ENCODE results near the gene LOXHD1. TPM values are rescaled to one million over a fixed set of nuclear protein-coding genes. Genes with fewer than 3 reads are reported as not detected.

LOXHD1 gene, protein sequence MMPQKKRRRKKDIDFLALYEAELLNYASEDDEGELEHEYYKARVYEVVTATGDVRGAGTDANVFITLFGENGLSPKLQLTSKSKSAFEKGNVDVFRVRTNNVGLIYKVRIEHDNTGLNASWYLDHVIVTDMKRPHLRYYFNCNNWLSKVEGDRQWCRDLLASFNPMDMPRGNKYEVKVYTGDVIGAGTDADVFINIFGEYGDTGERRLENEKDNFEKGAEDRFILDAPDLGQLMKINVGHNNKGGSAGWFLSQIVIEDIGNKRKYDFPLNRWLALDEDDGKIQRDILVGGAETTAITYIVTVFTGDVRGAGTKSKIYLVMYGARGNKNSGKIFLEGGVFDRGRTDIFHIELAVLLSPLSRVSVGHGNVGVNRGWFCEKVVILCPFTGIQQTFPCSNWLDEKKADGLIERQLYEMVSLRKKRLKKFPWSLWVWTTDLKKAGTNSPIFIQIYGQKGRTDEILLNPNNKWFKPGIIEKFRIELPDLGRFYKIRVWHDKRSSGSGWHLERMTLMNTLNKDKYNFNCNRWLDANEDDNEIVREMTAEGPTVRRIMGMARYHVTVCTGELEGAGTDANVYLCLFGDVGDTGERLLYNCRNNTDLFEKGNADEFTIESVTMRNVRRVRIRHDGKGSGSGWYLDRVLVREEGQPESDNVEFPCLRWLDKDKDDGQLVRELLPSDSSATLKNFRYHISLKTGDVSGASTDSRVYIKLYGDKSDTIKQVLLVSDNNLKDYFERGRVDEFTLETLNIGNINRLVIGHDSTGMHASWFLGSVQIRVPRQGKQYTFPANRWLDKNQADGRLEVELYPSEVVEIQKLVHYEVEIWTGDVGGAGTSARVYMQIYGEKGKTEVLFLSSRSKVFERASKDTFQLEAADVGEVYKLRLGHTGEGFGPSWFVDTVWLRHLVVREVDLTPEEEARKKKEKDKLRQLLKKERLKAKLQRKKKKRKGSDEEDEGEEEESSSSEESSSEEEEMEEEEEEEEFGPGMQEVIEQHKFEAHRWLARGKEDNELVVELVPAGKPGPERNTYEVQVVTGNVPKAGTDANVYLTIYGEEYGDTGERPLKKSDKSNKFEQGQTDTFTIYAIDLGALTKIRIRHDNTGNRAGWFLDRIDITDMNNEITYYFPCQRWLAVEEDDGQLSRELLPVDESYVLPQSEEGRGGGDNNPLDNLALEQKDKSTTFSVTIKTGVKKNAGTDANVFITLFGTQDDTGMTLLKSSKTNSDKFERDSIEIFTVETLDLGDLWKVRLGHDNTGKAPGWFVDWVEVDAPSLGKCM (N-terminal part only)
- total RNA-seq (ENCODE audit: unreplicated experiment), result 0.23 TPM
- long read RNA-seq, result 0 reads

DNA sequence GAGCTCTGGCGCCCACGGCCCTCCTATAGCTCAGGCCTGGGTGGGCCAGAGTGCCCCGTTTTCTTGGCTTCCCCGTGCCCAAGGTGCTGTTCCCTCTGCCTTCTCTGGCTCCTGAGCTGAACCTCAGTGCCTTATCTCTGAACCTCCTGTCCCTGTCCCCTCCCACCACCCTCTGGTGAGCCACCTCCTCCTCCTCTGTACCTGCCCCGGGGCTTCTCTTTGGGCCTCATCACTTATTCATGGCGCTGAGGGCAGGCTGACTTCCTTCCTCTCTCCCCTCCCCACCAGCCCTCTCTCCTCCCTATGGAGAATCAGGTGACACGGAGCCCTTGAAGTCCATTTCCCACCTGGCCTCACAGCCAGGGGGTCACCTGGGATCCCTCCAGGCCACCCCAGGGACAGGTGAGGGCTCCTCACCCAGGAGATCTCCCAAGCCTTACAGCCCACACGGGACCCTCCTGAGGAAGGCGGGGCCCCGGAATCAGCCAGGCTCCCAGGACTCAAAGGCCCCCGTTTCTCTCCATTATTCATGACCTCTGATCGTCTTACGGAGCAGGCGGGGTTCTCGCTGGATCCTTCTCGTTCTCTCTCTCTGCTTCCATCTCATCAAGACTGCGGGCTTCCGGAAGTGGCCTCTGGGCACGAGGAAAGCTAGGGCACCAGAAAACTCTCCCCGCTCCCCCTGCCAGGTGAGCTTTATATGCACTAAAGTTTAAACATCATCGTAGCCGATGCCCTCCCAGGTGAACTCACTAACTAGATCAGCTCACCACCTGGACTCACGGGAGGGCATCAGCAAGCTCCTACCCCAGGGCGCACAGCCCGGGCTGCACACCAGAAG, at the start of gene LOXHD1:
TSS of gene LOXHD1 (minus strand) at position 106 of the 841 bp plus-strand sequence. CDS start 187 bp downstream, outside the sequence.
- DNase-seq (ENCODE audit: low spot score), result no peak
- H3K27ac Mint-ChIP-seq (ENCODE audit: unreplicated experiment), result no peak within 1 kb of the TSS
- peaks cover 8% of the 10 kb centered on the region for H3K4me1 Mint-ChIP-seq (ENCODE audit: unreplicated experiment)

DNA sequence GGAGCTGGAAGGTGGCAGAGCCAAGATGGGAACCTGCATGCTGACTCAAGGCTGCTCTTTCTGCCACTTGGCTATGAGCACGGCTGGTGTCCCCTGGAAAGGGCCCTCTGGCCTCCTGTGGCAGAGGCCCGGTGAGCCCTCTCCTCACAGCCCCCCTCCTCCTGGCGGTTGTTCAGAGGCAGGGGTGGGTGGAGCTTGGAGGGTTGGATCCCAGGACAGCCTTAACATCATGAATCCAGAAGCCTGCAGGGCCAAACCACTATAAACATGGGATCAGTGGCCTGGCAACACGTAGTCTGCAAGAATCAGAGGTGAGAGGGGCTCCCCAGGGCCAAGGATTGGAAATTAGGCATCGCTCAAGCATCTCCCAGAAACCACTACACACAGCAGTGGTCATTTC, 48.5 kb upstream of the LOXHD1 start:
- no peak for DNase-seq (ENCODE audit: low spot score)
- Mint-ChIP-seq H3K4me1 (ENCODE audit: unreplicated experiment) (peaks cover 5% of the 10 kb centered on the region), H3K4me3 (ENCODE audit: unreplicated experiment) (no peak overlapping the region), H3K27ac (ENCODE audit: unreplicated experiment) (no peak overlapping the region), H3K27me3 (ENCODE audit: unreplicated experiment) (peaks cover 2% of the 10 kb centered on the region), H3K9me3 (ENCODE audit: unreplicated experiment) (no peaks in the 10 kb centered on the region), H3K36me3 (ENCODE audit: low read depth, unreplicated experiment) (peaks cover 3% of the 10 kb centered on the region)
- TF ChIP-seq, protein P1, sequence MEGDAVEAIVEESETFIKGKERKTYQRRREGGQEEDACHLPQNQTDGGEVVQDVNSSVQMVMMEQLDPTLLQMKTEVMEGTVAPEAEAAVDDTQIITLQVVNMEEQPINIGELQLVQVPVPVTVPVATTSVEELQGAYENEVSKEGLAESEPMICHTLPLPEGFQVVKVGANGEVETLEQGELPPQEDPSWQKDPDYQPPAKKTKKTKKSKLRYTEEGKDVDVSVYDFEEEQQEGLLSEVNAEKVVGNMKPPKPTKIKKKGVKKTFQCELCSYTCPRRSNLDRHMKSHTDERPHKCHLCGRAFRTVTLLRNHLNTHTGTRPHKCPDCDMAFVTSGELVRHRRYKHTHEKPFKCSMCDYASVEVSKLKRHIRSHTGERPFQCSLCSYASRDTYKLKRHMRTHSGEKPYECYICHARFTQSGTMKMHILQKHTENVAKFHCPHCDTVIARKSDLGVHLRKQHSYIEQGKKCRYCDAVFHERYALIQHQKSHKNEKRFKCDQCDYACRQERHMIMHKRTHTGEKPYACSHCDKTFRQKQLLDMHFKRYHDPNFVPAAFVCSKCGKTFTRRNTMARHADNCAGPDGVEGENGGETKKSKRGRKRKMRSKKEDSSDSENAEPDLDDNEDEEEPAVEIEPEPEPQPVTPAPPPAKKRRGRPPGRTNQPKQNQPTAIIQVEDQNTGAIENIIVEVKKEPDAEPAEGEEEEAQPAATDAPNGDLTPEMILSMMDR (IDR thresholded peaks at IDR 0.05; ENCODE audit: unreplicated experiment), result no peak

More for the DNA sequence above, at the start of gene LOXHD1:
- H3K27me3 Mint-ChIP-seq (ENCODE audit: unreplicated experiment), result peaks cover 1% of the 10 kb centered on the region
- H3K4me3 Mint-ChIP-seq (ENCODE audit: unreplicated experiment), result no peak within 1 kb of the TSS
- no peaks in the 10 kb centered on the region for H3K36me3 Mint-ChIP-seq (ENCODE audit: low read depth, unreplicated experiment)
- TF ChIP-seq, protein P1 (IDR thresholded peaks at IDR 0.05; ENCODE audit: unreplicated experiment), result no peak
- no peaks in the 10 kb centered on the region for H3K9me3 Mint-ChIP-seq (ENCODE audit: unreplicated experiment)

DNA sequence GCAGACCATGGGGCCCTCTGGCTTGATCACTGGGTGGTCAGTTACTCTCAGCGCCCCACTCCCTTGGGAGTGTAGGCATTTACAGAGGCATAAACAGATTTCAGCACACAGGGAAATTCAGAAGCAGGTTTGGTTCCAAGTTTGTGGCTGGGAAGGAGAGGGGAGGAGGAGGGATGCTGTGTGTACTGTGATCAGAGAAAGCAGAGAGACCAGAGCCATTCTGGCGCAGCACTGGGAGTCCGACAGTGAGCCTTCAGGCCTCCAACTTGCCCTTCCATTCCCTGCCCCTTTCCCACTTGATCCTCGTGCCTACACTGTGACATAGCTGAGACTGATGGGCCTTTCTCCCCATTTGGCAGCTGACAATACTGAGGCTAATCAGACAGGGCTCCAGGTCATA, 47.8 kb upstream of the LOXHD1 start:
- Mint-ChIP-seq H3K9me3 (ENCODE audit: unreplicated experiment) (no peaks in the 10 kb centered on the region), H3K4me3 (ENCODE audit: unreplicated experiment) (no peak overlapping the region), H3K27ac (ENCODE audit: unreplicated experiment) (no peak overlapping the region), H3K4me1 (ENCODE audit: unreplicated experiment) (peaks cover 5% of the 10 kb centered on the region), H3K36me3 (ENCODE audit: low read depth, unreplicated experiment) (peaks cover 3% of the 10 kb centered on the region), H3K27me3 (ENCODE audit: unreplicated experiment) (peaks cover 2% of the 10 kb centered on the region)
- TF ChIP-seq, protein P1 (IDR thresholded peaks at IDR 0.05; ENCODE audit: unreplicated experiment), result no peak
- DNase-seq (ENCODE audit: low spot score), result no peak

DNA sequence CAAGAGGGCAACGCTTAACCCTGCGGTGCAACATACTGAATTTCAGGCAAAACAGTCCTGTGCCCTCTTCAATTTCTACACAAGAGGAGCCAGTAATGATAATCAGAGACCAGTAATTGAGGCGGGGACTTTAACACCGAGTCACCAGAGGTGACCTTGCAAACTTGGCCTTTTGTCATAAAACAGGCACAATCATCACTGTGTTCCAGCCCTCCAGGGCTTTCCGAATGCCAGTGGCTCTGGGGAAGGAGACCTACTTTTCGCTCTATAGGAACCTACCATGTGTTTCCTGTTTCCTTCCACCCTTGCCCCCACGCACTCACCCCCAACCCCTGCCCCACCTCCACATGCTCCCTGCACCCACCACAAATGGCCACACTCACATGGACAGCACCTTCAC, 47.2 kb upstream of the LOXHD1 start:
- Mint-ChIP-seq H3K27me3 (ENCODE audit: unreplicated experiment) (peaks cover 2% of the 10 kb centered on the region), H3K9me3 (ENCODE audit: unreplicated experiment) (no peaks in the 10 kb centered on the region), H3K4me3 (ENCODE audit: unreplicated experiment) (no peak overlapping the region), H3K36me3 (ENCODE audit: low read depth, unreplicated experiment) (peaks cover 3% of the 10 kb centered on the region), H3K27ac (ENCODE audit: unreplicated experiment) (no peak overlapping the region), H3K4me1 (ENCODE audit: unreplicated experiment) (peaks cover 5% of the 10 kb centered on the region)
- DNase-seq (ENCODE audit: low spot score), result no peak
- TF ChIP-seq, protein P1 (IDR thresholded peaks at IDR 0.05; ENCODE audit: unreplicated experiment), result no peak
